Neural crest cell (in vitro differentiated cells): ENCODE results near the gene CDKN2AIPNL. TPM values are rescaled to one million over a fixed set of nuclear protein-coding genes. Genes with fewer than 3 reads are reported as not detected.

Source experiments
- DNase-seq: peaks from one replicate; pipeline ENCODE4 v3.0.0; 2021; ENCODE audit warnings: low read depth, mixed read lengths, low spot score
- H3K27ac Mint-ChIP-seq: one replicate; pipeline ENCODE4 v1.8.0; 2021; ENCODE audit warnings: mild to moderate bottlenecking, mixed read lengths; ENCODE audit not compliant: unreplicated experiment
- H3K27me3 Mint-ChIP-seq: 2 replicates; pipeline ENCODE4 v1.8.0; 2021; ENCODE audit warnings: low read depth, mild to moderate bottlenecking, mixed read lengths
- H3K36me3 Mint-ChIP-seq: 2 replicates; pipeline ENCODE4 v1.8.0; 2021; ENCODE audit warnings: low read depth, mild to moderate bottlenecking, mixed read lengths
- H3K4me1 Mint-ChIP-seq: 2 replicates; pipeline ENCODE4 v1.8.0; 2021; ENCODE audit warnings: mixed read lengths
- H3K4me3 Mint-ChIP-seq: one replicate; pipeline ENCODE4 v1.8.0; 2021; ENCODE audit warnings: mild to moderate bottlenecking, mixed read lengths
- H3K9me3 Mint-ChIP-seq: 2 replicates; pipeline ENCODE4 v1.8.0; 2021; ENCODE audit warnings: mixed read lengths
- CTCF ChIP-seq: fragments of 200-600 bp; sonication (generic); conservative IDR thresholded peaks from 2 replicates; pipeline ENCODE4 v1.5.0; 2021; ENCODE audit warnings: antibody characterized with exemption, mild to moderate bottlenecking
- long read RNA-seq: library from polyadenylated mRNA; unstranded; transcript quantifications from one replicate; pipeline ENCODE4 v2.0.0, GENCODE V29; 2020
- total RNA-seq: library from RNA; stranded (reverse); gene quantifications from 2 replicates; pipeline ENCODE4 v1.2.1, GENCODE V29; 2021

CDKN2AIPNL gene
- total RNA-seq = 47.0 and 55.1 TPM in 2 replicates
- long read RNA-seq, transcript CDKN2AIPNL-202 (3 exons, 1,223 nt) = major isoform, 90 of 96 reads
- long read RNA-seq, partial matches to known transcripts = 1 of 96 reads
- long read RNA-seq, other reads (novel, unspliced or antisense) = 5 of 96 reads

- peaks cover 28% of the 10 kb centered on the region for H3K4me1 Mint-ChIP-seq
- H3K27ac Mint-ChIP-seq = peak within 1 kb of the TSS; percentile 94
- no peaks in the 10 kb centered on the region for H3K9me3 Mint-ChIP-seq
- peak; percentile 74 for TF ChIP-seq CTCF
- DNase-seq = peak; percentile 85
- no peaks in the 10 kb centered on the region for H3K36me3 Mint-ChIP-seq
- H3K4me3 Mint-ChIP-seq = peak within 1 kb of the TSS; percentile 96
- H3K27me3 Mint-ChIP-seq = no peaks in the 10 kb centered on the region
These were observed at the start of gene CDKN2AIPNL for GRCh38 chr5:134411546-134412266. TSS of gene CDKN2AIPNL (minus strand) at chr5:134411881. CDS start at chr5:134411854, 27 bp downstream.

GRCh38 chr5:134460551-134460950 lies 48.9 kb upstream of the CDKN2AIPNL start:
- no peaks in the 10 kb centered on the region for H3K36me3 Mint-ChIP-seq
- no peaks in the 10 kb centered on the region for H3K27me3 Mint-ChIP-seq
- no peak for TF ChIP-seq CTCF
- no peak overlapping the region for H3K27ac Mint-ChIP-seq
- H3K4me1 Mint-ChIP-seq = no peaks in the 10 kb centered on the region
- H3K4me3 Mint-ChIP-seq = no peak overlapping the region
- no peak for DNase-seq
- H3K9me3 Mint-ChIP-seq = no peaks in the 10 kb centered on the region

GRCh38 chr5:134459491-134459890 lies 47.8 kb upstream of the CDKN2AIPNL start:
- Mint-ChIP-seq H3K9me3 (no peaks in the 10 kb centered on the region), H3K27ac (no peak overlapping the region), H3K4me3 (no peak overlapping the region), H3K4me1 (no peaks in the 10 kb centered on the region), H3K36me3 (no peaks in the 10 kb centered on the region), H3K27me3 (peaks cover 3% of the 10 kb centered on the region)
- TF ChIP-seq CTCF = no peak
- no peak for DNase-seq

GRCh38 chr5:134459010-134459403 lies 47.3 kb upstream of the CDKN2AIPNL start:
- Mint-ChIP-seq H3K36me3 (no peaks in the 10 kb centered on the region), H3K27me3 (peaks cover 3% of the 10 kb centered on the region), H3K27ac (no peak overlapping the region), H3K4me3 (no peak overlapping the region), H3K9me3 (no peaks in the 10 kb centered on the region), H3K4me1 (no peaks in the 10 kb centered on the region)
- DNase-seq = no peak
- no peak for TF ChIP-seq CTCF

GRCh38 chr5:134458234-134459009 lies 46.7 kb upstream of the CDKN2AIPNL start:
- Mint-ChIP-seq H3K36me3 (no peaks in the 10 kb centered on the region), H3K4me1 (no peaks in the 10 kb centered on the region), H3K4me3 (no peak overlapping the region), H3K27ac (no peak overlapping the region), H3K9me3 (no peaks in the 10 kb centered on the region), H3K27me3 (peaks cover 3% of the 10 kb centered on the region)
- DNase-seq = no peak
- no peak for TF ChIP-seq CTCF
